Activated T-cell treated with anti-CD3 and anti-CD28 coated beads for 4 hours (primary cell): ENCODE measurements around the gene NAPSA.

Experiments
- DNase-seq: peaks from one replicate; pipeline ENCODE4 v3.0.0-alpha.2; 2020

The NAPSA gene

DNA sequence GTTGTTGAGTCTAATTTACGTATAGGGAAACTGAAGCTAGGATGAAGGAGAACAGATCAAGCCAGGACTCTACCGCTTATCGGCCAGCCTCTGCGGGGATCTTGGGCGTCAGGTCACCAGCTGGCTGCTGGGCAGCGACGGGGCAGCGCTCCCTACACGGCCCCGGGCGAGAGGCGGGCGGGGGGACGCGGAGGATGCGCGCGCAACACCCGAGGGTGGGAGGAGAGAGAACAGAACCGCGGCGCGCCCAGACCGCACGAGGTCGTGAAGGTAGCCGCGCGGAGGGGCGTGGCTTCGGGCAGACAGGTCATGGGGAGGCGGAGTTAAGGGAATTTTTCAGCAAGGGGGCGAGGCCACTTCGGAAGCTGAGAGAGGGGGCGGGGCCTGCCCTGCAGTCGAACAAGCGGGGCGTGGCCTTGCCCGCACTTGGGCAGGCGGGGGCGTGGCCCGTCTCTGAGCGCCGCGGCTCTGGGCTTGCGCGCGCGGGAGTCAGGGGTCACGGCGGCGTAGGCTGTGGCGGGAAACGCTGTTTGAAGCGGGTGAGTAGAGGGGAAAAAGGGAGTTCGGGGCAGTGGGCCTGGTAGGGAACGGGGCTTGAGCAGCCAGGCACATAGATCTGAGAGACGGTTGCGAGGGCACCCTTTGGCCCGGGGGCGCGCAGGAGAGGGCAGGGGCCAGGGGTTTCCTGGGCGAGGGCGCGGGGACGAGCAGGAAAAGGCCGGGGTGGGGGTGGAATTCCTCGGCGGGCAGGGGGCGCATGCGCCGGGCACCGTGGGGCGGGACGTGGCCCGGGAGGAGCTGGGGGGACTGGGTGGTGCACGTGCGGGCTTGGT, 18.6 kb upstream of the NAPSA start, which contains the start of gene POLD1:
TSS of gene POLD1 (plus strand) at position 496 of the 833 bp plus-strand sequence. CDS start 14,505 bp downstream, outside the sequence.
- peak; percentile 99 for DNase-seq

- no peak for DNase-seq
These were observed 17.8 kb upstream of the NAPSA start for GRCh38 chr19:50383001-50383851.

DNA sequence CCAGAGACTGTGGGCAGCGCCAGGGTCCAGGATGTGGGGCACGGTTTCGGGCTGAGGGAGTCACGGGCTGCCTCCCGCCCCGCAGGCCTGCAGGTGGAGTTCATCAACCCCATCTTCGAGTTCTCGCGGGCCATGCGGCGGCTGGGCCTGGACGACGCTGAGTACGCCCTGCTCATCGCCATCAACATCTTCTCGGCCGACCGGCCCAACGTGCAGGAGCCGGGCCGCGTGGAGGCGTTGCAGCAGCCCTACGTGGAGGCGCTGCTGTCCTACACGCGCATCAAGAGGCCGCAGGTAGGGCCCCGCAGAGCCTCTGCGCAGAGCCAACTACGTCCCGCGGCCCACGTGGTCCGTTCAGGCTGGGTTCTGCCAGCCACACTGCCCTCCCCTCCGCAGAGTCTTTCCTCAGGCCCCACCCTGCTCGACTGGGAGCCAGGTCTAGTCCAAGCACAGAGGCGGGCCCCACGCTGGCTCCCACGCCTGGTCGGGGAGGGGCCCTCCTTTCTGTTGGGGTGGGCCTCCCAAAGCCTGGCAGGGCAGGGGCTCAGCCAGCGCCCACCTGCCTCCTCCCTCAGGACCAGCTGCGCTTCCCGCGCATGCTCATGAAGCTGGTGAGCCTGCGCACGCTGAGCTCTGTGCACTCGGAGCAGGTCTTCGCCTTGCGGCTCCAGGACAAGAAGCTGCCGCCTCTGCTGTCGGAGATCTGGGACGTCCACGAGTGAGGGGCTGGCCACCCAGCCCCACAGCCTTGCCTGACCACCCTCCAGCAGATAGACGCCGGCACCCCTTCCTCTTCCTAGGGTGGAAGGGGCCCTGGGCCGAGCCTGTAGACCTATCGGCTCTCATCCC, 16.7 kb upstream of the NAPSA start:
- no peak for DNase-seq

DNA sequence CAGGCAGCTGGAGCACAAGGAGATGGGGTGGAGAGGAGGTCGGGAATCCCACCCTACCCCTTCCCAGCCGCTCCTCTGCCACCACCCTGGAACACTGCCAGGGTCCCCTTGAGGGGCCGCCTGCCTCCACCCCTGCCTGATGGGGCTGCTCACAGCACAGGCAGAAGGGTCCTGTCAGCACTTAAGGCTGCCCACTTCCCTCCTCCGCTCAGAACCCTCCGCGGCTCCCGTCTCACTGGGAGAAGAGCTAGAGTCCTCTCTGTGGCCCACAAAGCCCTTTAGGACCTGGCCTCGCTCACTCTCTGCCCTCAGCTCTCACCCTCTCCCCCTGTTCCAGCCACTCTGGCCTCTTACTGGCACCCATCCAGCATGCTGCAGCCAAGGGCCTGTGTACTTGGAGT, 15.3 kb upstream of the NAPSA start:
- DNase-seq, result no peak

GRCh38 chr19:50380137-50380536, 14.7 kb upstream of the NAPSA start:
- no peak for DNase-seq

- DNase-seq, result no peak
These were observed 14.2 kb upstream of the NAPSA start for GRCh38 chr19:50379602-50380001.

GRCh38 chr19:50378863-50379236, 13.4 kb upstream of the NAPSA start:
- DNase-seq, result no peak

GRCh38 chr19:50378169-50378862, 12.9 kb upstream of the NAPSA start:
- DNase-seq, result no peak

DNA sequence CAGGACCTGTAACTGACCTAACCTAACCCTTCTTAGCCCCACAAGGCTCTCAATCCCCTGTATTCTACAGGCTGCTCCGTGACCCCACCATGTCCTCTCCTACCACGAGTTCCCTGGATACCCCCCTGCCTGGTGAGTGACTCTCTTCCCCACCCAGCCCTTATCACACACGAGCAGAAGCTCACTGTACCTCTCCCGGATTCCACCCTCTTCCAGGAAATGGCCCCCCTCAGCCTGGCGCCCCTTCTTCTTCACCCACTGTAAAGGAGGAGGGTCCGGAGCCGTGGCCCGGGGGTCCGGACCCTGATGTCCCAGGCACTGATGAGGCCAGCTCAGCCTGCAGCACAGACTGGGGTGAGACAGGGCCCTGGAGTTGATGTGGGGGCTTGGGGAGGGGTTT, 12.1 kb upstream of the NAPSA start:
- DNase-seq, result no peak

- peak; percentile 59 for DNase-seq
These were observed 11.6 kb upstream of the NAPSA start for GRCh38 chr19:50377051-50377461.

GRCh38 chr19:50376166-50377050, 11.0 kb upstream of the NAPSA start, which contains the start of gene NR1H2:
NR1H2 (plus strand) TSS chr19:50376457; CDS start chr19:50377606, 1,149 bp downstream.
- peak; percentile 94 for DNase-seq

- DNase-seq, result no peak
These were observed 6.6 kb upstream of the NAPSA start for GRCh38 chr19:50371914-50372475.

- DNase-seq, result peak; percentile 75
These were observed 3.5 kb upstream of the NAPSA start for GRCh38 chr19:50368649-50369570.

DNA sequence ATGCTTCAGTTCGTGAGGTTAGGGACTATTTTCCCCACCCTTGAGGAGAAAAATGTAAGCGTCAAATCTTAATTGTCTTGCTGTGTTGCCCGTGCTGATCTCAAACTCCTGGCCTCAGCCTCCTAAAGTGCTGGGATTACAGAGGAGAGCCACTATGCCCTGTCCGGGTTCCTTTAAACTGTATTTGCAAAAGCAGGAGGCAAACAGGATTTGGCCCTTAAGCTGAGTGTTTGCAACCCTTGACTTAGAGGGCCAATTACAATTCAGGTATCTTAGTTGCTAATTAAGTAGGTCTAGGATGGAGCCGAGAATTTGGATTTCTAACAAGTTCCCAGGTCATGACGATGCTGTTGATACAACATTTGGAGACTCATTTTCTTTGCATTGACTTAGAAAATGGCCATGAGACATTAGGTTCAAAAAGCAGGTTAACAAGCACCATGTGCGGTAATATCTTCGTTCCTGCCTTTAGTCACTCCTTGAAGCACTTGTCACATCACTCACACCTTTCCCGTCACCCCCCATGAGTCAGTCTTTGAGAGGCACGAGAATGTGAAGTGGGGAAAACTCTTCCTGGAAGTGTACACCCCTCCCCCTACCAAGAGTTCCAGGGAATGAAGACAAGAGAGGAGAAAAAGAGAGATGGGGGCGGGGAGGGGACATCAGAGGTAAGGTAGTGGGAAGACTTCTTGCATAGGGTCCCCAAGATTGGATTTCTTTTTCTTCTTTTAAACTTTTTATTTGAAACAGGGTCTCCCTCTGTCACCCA, 2.6 kb downstream of the NAPSA start:
- no peak for DNase-seq

DNA sequence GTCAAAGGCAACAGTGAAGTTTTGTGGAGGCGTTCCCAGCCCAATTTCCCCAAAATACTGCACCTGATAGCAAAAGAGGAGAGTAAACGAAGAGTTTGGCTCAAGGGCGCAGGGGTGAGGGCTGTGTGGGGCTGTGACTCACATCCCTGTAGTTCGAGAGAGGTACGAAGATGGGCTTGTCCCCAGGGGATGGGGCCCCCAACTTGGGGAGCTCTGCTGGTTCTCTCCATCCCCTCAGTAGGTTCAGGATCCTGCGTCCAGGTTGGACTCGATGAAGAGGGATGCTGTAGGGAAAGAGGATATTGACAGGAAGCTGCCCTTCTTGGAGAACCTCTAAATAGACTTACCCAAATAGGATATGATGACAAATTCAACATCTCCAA, 3.4 kb downstream of the NAPSA start:
- DNase-seq, result no peak

- no peak for DNase-seq
These were observed 4.0 kb downstream of the NAPSA start for GRCh38 chr19:50361290-50362029.

DNA sequence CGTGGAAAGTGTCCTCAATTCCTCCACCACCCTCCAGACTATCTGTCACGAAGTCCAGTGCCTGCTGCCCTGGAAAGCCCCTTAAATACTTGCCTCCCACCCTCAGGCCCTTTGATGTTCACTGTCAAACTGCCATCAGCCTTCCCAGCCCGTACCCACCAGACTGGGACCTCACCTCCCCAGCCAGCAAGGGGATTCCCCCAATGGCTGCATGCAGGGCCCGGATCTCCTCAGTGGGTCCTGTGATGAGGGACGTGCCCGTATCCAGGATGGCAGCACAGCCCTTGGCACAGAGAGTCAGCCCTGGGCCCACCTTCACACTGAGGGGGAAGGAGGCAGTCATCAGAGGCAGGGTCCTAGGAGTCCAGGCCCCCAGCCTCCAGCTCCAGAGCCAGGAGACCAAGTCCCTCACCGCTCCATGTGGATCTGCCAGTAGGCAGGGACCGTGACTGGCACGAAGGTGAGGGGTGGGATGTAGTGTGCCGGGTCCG, 6.1 kb downstream of the NAPSA start:
- no peak for DNase-seq
